Breast epithelium (tissue), 4 donors: ENCODE measurements around the gene C6orf47. TPM values are rescaled to one million over a fixed set of nuclear protein-coding genes. Genes with fewer than 3 reads are reported as not detected.
A peak's percentile ranks its signal among the peaks of the same experiment; 100 is the strongest.

Source experiments
- DNase-seq, 2 donors: peaks; one replicate each; pipeline ENCODE4 v3.0.0-alpha.2; 2019; ENCODE audit warnings: low spot score in 2 of 2
- H3K27ac ChIP-seq, 2 donors: fragments of 200-600 bp; sonication (generic) in 1 of 2; one replicate each; pipeline ENCODE4 v1.5.1; 2016 to 2019; ENCODE audit warnings: mild to moderate bottlenecking in 1 of 2
- H3K27me3 ChIP-seq, 2 donors: fragments of 200-600 bp; sonication (generic) in 1 of 2; one replicate each; pipeline versions ENCODE4 v1.5.1 to v1.6.0; 2017 to 2019; ENCODE audit warnings: control low read depth in 1 of 2, mild to moderate bottlenecking in 1 of 2
- H3K36me3 ChIP-seq: fragments of 200-600 bp; one replicate; pipeline ENCODE4 v1.5.1; 2019
- H3K4me1 ChIP-seq, 2 donors: fragments of 200-600 bp; sonication (generic); one replicate each; pipeline ENCODE4 v1.5.1; 2016 to 2019; ENCODE audit warnings: control low read depth in 1 of 2
- H3K4me3 ChIP-seq, 3 donors: fragments of 200-600 bp; sonication (generic); 1 replicate in 2 of 3; 2 replicates in 1 of 3; pipeline ENCODE4 v1.5.1; 2016 to 2019; ENCODE audit warnings: mild to moderate bottlenecking in 3 of 3, moderate library complexity in 2 of 3
- H3K9me3 ChIP-seq, 2 donors: fragments of 200-600 bp; sonication (generic) in 1 of 2; one replicate each; pipeline ENCODE4 v1.5.1; 2016 to 2019; ENCODE audit warnings: control low read depth in 1 of 2
- CTCF ChIP-seq, 3 donors: fragments of 450-650 bp; IDR thresholded peaks; one replicate each; pipeline ENCODE4 v1.5.1; 2016 to 2017; ENCODE audit warnings: antibody characterized with exemption in 3 of 3, mild to moderate bottlenecking in 3 of 3, moderate library complexity in 3 of 3
- POLR2A ChIP-seq: fragments of 450-650 bp; IDR thresholded peaks from one replicate; pipeline ENCODE4 v1.6.1; 2016; ENCODE audit warnings: antibody characterized with exemption, mild to moderate bottlenecking, moderate library complexity
- POLR2AphosphoS5 ChIP-seq, 3 donors: sonication (generic); formaldehyde crosslinking; IDR thresholded peaks; one replicate each; pipeline ENCODE4 v1.6.1; 2017; ENCODE audit warnings: antibody characterized with exemption in 3 of 3
- intact Hi-C: fragments of 100-400 bp; cut with DNase I; formaldehyde crosslinking; loops from one replicate; pipeline ENCODE4 v1.15.1; 2023; ENCODE audit warnings: low total_unique reads
- total RNA-seq, 3 donors: library from RNA; depleted of rRNA; stranded (reverse); fragments of >200 nt; gene quantifications; one replicate each; pipeline ENCODE4 v1.1.0, GENCODE V29; 2016

The C6orf47 gene
- total RNA-seq, 3 donors from 2014 or later = 20.3 to 27.4 (median 24.8) TPM

GRCh38 chr6:31624070-31624469, 36.5 kb downstream of the C6orf47 start:
- intact Hi-C loops = no loop called here
- Histone ChIP-seq H3K27ac (no peak overlapping the region), H3K4me3 (no peak overlapping the region), H3K4me1 (peaks cover 8 to 10% of the 10 kb centered on the region in 2 donors), H3K36me3 (peaks cover 30% of the 10 kb centered on the region), H3K27me3 (no peaks in the 10 kb centered on the region), H3K9me3 (no peaks in the 10 kb centered on the region)
- no peak for DNase-seq
- no peak for TF ChIP-seq CTCF (IDR thresholded peaks at IDR 0.05)
- TF ChIP-seq POLR2A = no peak
- no peak for TF ChIP-seq POLR2AphosphoS5 (IDR thresholded peaks at IDR 0.05)

- Histone ChIP-seq H3K9me3 (no peaks in the 10 kb centered on the region), H3K4me1 (peaks cover 8 to 10% of the 10 kb centered on the region in 2 donors), H3K27me3 (no peaks in the 10 kb centered on the region), H3K27ac (peak overlapping the region; percentile 99), H3K36me3 (peaks cover 22% of the 10 kb centered on the region), H3K4me3 (peak overlapping the region in 2 of 3 donors; percentile 79 to 93)
- DNase-seq = peak; percentile 74 to 76
- intact Hi-C loops = no loop called here
- TF ChIP-seq POLR2A (no peak), POLR2AphosphoS5 (IDR thresholded peaks at IDR 0.05) (peak in 1 of 3 donors; percentile 23), CTCF (IDR thresholded peaks at IDR 0.05) (no peak)
Observed at GRCh38 chr6:31622684-31623091, 37.9 kb downstream of the C6orf47 start.

GRCh38 chr6:31621991-31622390, 38.6 kb downstream of the C6orf47 start:
- Histone ChIP-seq H3K4me3 (peak overlapping the region; percentile 79 to 93 (median 89)), H3K4me1 (peaks cover 8 to 10% of the 10 kb centered on the region in 2 donors), H3K27ac (peak overlapping the region; percentile 99), H3K9me3 (no peaks in the 10 kb centered on the region), H3K27me3 (no peaks in the 10 kb centered on the region), H3K36me3 (peaks cover 16% of the 10 kb centered on the region)
- intact Hi-C loops = no loop called here
- no peak for DNase-seq
- TF ChIP-seq POLR2A (no peak), CTCF (IDR thresholded peaks at IDR 0.05) (no peak), POLR2AphosphoS5 (IDR thresholded peaks at IDR 0.05) (no peak)

GRCh38 chr6:31621320-31621939, 39.1 kb downstream of the C6orf47 start:
- intact Hi-C loops = no loop called here
- no peak for DNase-seq
- Histone ChIP-seq H3K9me3 (no peaks in the 10 kb centered on the region), H3K4me3 (peak overlapping the region; percentile 79 to 93 (median 89)), H3K36me3 (peaks cover 12% of the 10 kb centered on the region), H3K27ac (peak overlapping the region; percentile 99), H3K4me1 (peaks cover 8 to 10% of the 10 kb centered on the region in 2 donors), H3K27me3 (no peaks in the 10 kb centered on the region)
- TF ChIP-seq POLR2A (no peak), POLR2AphosphoS5 (IDR thresholded peaks at IDR 0.05) (no peak), CTCF (IDR thresholded peaks at IDR 0.05) (no peak)

GRCh38 chr6:31620586-31621319, 39.8 kb downstream of the C6orf47 start, which contains the start of gene PRRC2A:
Gene PRRC2A (plus strand): TSS chr6:31620715. CDS start chr6:31622790, 2,075 bp downstream.
- Histone ChIP-seq H3K9me3 (no peaks in the 10 kb centered on the region), H3K36me3 (peaks cover 12% of the 10 kb centered on the region), H3K4me3 (peak within 1 kb of the TSS; percentile 79 to 93 (median 89)), H3K27me3 (no peaks in the 10 kb centered on the region), H3K4me1 (peaks cover 8 to 10% of the 10 kb centered on the region in 2 donors), H3K27ac (peak within 1 kb of the TSS; percentile 99)
- DNase-seq = peak; percentile 76 to 96
- TF ChIP-seq POLR2AphosphoS5 (IDR thresholded peaks at IDR 0.05) (peak in 2 of 3 donors; percentile 37 to 45), POLR2A (peak; percentile 85), CTCF (IDR thresholded peaks at IDR 0.05) (no peak)
- intact Hi-C loops = no loop called here
